Liver (tissue), 9 donors: Measurements from ENCODE around the gene STEAP3. TPM values are rescaled to one million over a fixed set of nuclear protein-coding genes. Genes with fewer than 3 reads are reported as not detected.

Experiments
- DNase-seq: peaks from one replicate; pipeline ENCODE4 v3.0.0-alpha.2; 2017; ENCODE audit warnings: low spot score
- H3K27ac ChIP-seq, 2 donors: one replicate each; pipeline ENCODE4 v1.7.0; 2013; ENCODE audit warnings: inconsistent platforms in 2 of 2, low read length in 2 of 2, control low read depth in 1 of 2, low read depth in 1 of 2, mild to moderate bottlenecking in 1 of 2
- H3K27me3 ChIP-seq, 4 donors: one replicate each; pipeline versions ENCODE4 v1.6.1 to v1.7.0; 2013; ENCODE audit warnings: low read length in 3 of 4, inconsistent platforms in 1 of 4, mild to moderate bottlenecking in 1 of 4, moderate library complexity in 1 of 4; ENCODE audit not compliant: control insufficient read depth in 4 of 4, insufficient read depth in 4 of 4
- H3K36me3 ChIP-seq, 4 donors: one replicate each; pipeline versions ENCODE4 v1.6.1 to v1.7.0; 2013; ENCODE audit warnings: low read length in 3 of 4, mild to moderate bottlenecking in 3 of 4, low read depth in 1 of 4, moderate library complexity in 1 of 4; ENCODE audit not compliant: control insufficient read depth in 4 of 4, insufficient read depth in 3 of 4
- H3K4me1 ChIP-seq, 4 donors: one replicate each; pipeline versions ENCODE4 v1.6.1 to v1.7.0; 2013; ENCODE audit warnings: low read length in 3 of 4, mild to moderate bottlenecking in 3 of 4, moderate library complexity in 1 of 4; ENCODE audit not compliant: control insufficient read depth in 4 of 4, insufficient read depth in 4 of 4
- H3K4me3 ChIP-seq, 3 donors: one replicate each; pipeline versions ENCODE4 v1.6.1 to v1.7.0; 2013; ENCODE audit warnings: low read length in 3 of 3, control low read depth in 1 of 3, low read depth in 1 of 3, mild to moderate bottlenecking in 1 of 3
- H3K9ac ChIP-seq, 2 donors: one replicate each; pipeline ENCODE4 v1.7.0; 2013; ENCODE audit warnings: low read length in 2 of 2, mild to moderate bottlenecking in 2 of 2, moderate library complexity in 2 of 2, control low read depth in 1 of 2, low read depth in 1 of 2
- H3K9me3 ChIP-seq, 4 donors: one replicate each; pipeline versions ENCODE4 v1.6.1 to v1.7.0; 2013; ENCODE audit warnings: low read length in 3 of 4; ENCODE audit not compliant: control insufficient read depth in 4 of 4
- CTCF ChIP-seq: fragments of 150-350 bp; IDR thresholded peaks from 2 replicates; pipeline ENCODE4 v1.5.1; 2017; ENCODE audit warnings: improper control_type of control experiment, low read depth, low read length; ENCODE audit not compliant: missing input control
- FOXA1 ChIP-seq: IDR thresholded peaks from 2 replicates; pipeline ENCODE4 v1.6.1; 2016; ENCODE audit warnings: antibody characterized with exemption
- FOXA2 ChIP-seq: IDR thresholded peaks from 2 replicates; pipeline ENCODE4 v1.6.1; 2016; ENCODE audit warnings: antibody characterized with exemption
- GABPA ChIP-seq, 2 donors: IDR thresholded peaks in 1 of 2; conservative IDR thresholded peaks in 1 of 2; 2 replicates each; pipeline ENCODE4 v1.6.1; 2016; ENCODE audit warnings: antibody characterized with exemption in 2 of 2, mild to moderate bottlenecking in 1 of 2, moderate library complexity in 1 of 2
- HNF4A ChIP-seq, 2 donors: conservative IDR thresholded peaks; 2 replicates each; pipeline ENCODE4 v1.6.1; 2016; ENCODE audit warnings: antibody characterized with exemption in 2 of 2, mild to moderate bottlenecking in 2 of 2
- HNF4G ChIP-seq: IDR thresholded peaks from 2 replicates; pipeline ENCODE4 v1.6.1; 2016; ENCODE audit warnings: antibody characterized with exemption
- JUND ChIP-seq, 2 donors: IDR thresholded peaks; 2 replicates each; pipeline ENCODE4 v1.6.1; 2016; ENCODE audit warnings: antibody characterized with exemption in 2 of 2
- RAD21 ChIP-seq, 2 donors: IDR thresholded peaks; 2 replicates each; pipeline ENCODE4 v1.6.1; 2016; ENCODE audit warnings: antibody characterized with exemption in 2 of 2, mild to moderate bottlenecking in 2 of 2
- RXRA ChIP-seq, 2 donors: IDR thresholded peaks; 2 replicates each; pipeline ENCODE4 v1.6.1; 2017 to 2018; ENCODE audit warnings: antibody characterized with exemption in 2 of 2, mild to moderate bottlenecking in 1 of 2
- SP1 ChIP-seq: IDR thresholded peaks from 2 replicates; pipeline ENCODE4 v1.6.1; 2018; ENCODE audit warnings: antibody characterized with exemption, mild to moderate bottlenecking
- WGBS: extraction: QIAGEN DNeasy Blood & Tissue Kit; methylation state at CpG from one replicate; pipeline ENCODE4 v1.1.7; 2013; 5-methylcytosine and 5-hydroxymethylcytosine counted together
- polyA plus RNA-seq, 2 donors: library from polyadenylated mRNA; stranded (reverse) in 1 of 2; unstranded in 1 of 2; fragments of 200-250 nt in 1 of 2; fragments of >200 nt in 1 of 2; fragmentation: Nextera tagmentation in 1 of 2; extraction: Ambion mirVana in 1 of 2; gene quantifications; one replicate each; pipeline versions ENCODE4 v1.2.1 to v1.2.3, GENCODE V29; 2013 to 2015
- total RNA-seq, 2 donors: library from RNA; depleted of rRNA; stranded (reverse); fragments of >200 nt; gene quantifications; one replicate each; pipeline ENCODE4 v1.2.3, GENCODE V29; 2014
- TF ChIP-seq, protein P1 (sequence below): IDR thresholded peaks from 2 replicates; pipeline ENCODE4 v1.6.1; 2016; ENCODE audit warnings: antibody characterized with exemption, mild to moderate bottlenecking
- TF ChIP-seq, protein P2 (sequence below): IDR thresholded peaks from 2 replicates; pipeline ENCODE4 v1.6.1; 2016; ENCODE audit warnings: antibody characterized with exemption
- TF ChIP-seq, protein P3 (sequence below): IDR thresholded peaks from 2 replicates; pipeline ENCODE4 v1.6.1; 2016; ENCODE audit warnings: antibody characterized with exemption
- TF ChIP-seq, protein P4 (sequence below): IDR thresholded peaks from 2 replicates; pipeline ENCODE4 v1.6.1; 2016; ENCODE audit warnings: antibody characterized with exemption
- donor health status: healthy.
- donor health status: healthy.
- donor health status: healthy.
- donor health status: healthy.
- donor health status: healthy.

STEAP3 gene
- total and polyA plus RNA-seq, 4 donors, result 44.4 to 158 (median 113) TPM

DNA sequence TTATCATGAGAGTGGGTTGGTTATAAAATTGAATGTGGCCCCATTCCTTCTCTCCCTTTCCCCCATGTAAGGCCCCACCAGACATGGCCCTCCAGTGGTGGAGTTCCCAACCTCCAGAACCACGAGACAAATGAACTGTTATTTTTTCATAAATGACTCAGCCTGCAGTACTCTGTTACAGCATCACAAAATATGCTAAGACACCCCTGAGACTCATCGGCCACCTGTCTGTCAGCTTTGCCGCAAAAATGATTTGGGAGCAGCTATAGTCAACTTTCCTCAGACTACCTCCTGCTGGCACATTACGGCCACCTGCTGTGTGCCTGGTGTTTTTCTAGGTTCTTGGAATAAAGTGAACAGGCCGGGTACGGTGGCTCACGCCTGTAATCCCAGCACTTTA lies 43.6 kb upstream of the STEAP3 start (continued):
- TF ChIP-seq, protein P1, sequence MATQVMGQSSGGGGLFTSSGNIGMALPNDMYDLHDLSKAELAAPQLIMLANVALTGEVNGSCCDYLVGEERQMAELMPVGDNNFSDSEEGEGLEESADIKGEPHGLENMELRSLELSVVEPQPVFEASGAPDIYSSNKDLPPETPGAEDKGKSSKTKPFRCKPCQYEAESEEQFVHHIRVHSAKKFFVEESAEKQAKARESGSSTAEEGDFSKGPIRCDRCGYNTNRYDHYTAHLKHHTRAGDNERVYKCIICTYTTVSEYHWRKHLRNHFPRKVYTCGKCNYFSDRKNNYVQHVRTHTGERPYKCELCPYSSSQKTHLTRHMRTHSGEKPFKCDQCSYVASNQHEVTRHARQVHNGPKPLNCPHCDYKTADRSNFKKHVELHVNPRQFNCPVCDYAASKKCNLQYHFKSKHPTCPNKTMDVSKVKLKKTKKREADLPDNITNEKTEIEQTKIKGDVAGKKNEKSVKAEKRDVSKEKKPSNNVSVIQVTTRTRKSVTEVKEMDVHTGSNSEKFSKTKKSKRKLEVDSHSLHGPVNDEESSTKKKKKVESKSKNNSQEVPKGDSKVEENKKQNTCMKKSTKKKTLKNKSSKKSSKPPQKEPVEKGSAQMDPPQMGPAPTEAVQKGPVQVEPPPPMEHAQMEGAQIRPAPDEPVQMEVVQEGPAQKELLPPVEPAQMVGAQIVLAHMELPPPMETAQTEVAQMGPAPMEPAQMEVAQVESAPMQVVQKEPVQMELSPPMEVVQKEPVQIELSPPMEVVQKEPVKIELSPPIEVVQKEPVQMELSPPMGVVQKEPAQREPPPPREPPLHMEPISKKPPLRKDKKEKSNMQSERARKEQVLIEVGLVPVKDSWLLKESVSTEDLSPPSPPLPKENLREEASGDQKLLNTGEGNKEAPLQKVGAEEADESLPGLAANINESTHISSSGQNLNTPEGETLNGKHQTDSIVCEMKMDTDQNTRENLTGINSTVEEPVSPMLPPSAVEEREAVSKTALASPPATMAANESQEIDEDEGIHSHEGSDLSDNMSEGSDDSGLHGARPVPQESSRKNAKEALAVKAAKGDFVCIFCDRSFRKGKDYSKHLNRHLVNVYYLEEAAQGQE, result no peak
- TF ChIP-seq RAD21 (IDR thresholded peaks at IDR 0.05), result no peak
- TF ChIP-seq, protein P2, sequence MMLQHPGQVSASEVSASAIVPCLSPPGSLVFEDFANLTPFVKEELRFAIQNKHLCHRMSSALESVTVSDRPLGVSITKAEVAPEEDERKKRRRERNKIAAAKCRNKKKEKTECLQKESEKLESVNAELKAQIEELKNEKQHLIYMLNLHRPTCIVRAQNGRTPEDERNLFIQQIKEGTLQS, result no peak
- TF ChIP-seq GABPA (IDR thresholded peaks at IDR 0.05 in 1 of 2, conservative IDR thresholded peaks at IDR 0.05 in 1 of 2), result no peak

DNA sequence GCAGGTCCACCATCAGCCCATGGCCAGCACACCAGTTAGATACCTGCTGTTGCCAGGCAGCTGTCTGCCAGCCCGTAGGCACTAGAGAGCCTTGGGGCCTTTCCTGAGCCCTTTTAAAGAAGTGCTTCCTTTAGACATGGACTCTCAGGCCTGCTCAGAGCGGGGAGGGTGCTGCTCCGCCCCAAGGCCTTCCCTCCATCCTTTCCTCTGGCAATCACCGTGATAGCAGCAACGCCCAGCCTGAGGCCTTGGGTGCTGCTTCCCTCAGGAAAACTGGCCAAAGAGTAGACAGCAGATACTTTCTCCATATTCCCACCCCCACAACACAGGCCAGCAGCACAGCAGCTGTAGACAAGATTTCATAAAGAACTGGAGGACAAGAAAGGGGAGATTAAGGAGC lies 42.7 kb upstream of the STEAP3 start:
- no peak for DNase-seq
- no peaks in the 10 kb centered on the region for H3K36me3 ChIP-seq
- TF ChIP-seq, protein P3, sequence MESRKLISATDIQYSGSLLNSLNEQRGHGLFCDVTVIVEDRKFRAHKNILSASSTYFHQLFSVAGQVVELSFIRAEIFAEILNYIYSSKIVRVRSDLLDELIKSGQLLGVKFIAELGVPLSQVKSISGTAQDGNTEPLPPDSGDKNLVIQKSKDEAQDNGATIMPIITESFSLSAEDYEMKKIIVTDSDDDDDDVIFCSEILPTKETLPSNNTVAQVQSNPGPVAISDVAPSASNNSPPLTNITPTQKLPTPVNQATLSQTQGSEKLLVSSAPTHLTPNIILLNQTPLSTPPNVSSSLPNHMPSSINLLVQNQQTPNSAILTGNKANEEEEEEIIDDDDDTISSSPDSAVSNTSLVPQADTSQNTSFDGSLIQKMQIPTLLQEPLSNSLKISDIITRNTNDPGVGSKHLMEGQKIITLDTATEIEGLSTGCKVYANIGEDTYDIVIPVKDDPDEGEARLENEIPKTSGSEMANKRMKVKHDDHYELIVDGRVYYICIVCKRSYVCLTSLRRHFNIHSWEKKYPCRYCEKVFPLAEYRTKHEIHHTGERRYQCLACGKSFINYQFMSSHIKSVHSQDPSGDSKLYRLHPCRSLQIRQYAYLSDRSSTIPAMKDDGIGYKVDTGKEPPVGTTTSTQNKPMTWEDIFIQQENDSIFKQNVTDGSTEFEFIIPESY, result no peak
- TF ChIP-seq, protein P4, sequence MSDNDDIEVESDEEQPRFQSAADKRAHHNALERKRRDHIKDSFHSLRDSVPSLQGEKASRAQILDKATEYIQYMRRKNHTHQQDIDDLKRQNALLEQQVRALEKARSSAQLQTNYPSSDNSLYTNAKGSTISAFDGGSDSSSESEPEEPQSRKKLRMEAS, result no peak
- TF ChIP-seq FOXA1 (no peak), HNF4A (conservative IDR thresholded peaks at IDR 0.05) (no peak), RXRA (IDR thresholded peaks at IDR 0.05) (no peak), FOXA2 (no peak), HNF4G (no peak), SP1 (no peak), JUND (IDR thresholded peaks at IDR 0.05) (no peak), GABPA (IDR thresholded peaks at IDR 0.05 in 1 of 2, conservative IDR thresholded peaks at IDR 0.05 in 1 of 2) (no peak), RAD21 (IDR thresholded peaks at IDR 0.05) (no peak), CTCF (no peak)
- 88% methylated on average over 5 of the region's 5 CpGs for WGBS
- no peaks in the 10 kb centered on the region for H3K4me1 ChIP-seq
- no peak overlapping the region for H3K27ac ChIP-seq
- no peak overlapping the region for H3K9ac ChIP-seq
- H3K9me3 ChIP-seq, result no peaks in the 10 kb centered on the region
- no peaks in the 10 kb centered on the region for H3K27me3 ChIP-seq
- H3K4me3 ChIP-seq, result no peak overlapping the region
